ENCODE results near the gene ATXN3L. TPM values are rescaled to one million over a fixed set of nuclear protein-coding genes. Genes with fewer than 3 reads are reported as not detected.

ATXN3L gene
- total and polyA plus RNA-seq, 7 donors: not detected

- intact Hi-C loops (cut with DNase I): no loop called here
Measured at GRCh38 chrX:13338996-13339515, 19.2 kb upstream of the ATXN3L start.

GRCh38 chrX:13334491-13334890 lies 14.6 kb upstream of the ATXN3L start:
- intact Hi-C loops (cut with DNase I): no loop called here
- TF ChIP-seq CTCF (IDR thresholded peaks at IDR 0.05): no peak
- no peak for TF ChIP-seq POLR2A (IDR thresholded peaks at IDR 0.05)
- no peak for TF ChIP-seq EP300 (IDR thresholded peaks at IDR 0.05)
- no peak for TF ChIP-seq POLR2AphosphoS5 (IDR thresholded peaks at IDR 0.05)
- H3K36me3 ChIP-seq: no peaks in the 10 kb centered on the region

More at GRCh38 chrX:13338996-13339515, 19.2 kb upstream of the ATXN3L start:
- Histone ChIP-seq H3K27ac (no peak overlapping the region), H3K4me3 (no peak overlapping the region), H3K9me3 (no peaks in the 10 kb centered on the region), H3K27me3 (no peaks in the 10 kb centered on the region), H3K36me3 (no peaks in the 10 kb centered on the region), H3K4me1 (no peaks in the 10 kb centered on the region)
- DNase-seq: no peak
- no peak for TF ChIP-seq EP300 (IDR thresholded peaks at IDR 0.05)
- TF ChIP-seq POLR2A (IDR thresholded peaks at IDR 0.05): no peak
- TF ChIP-seq CTCF (IDR thresholded peaks at IDR 0.05): no peak
- no peak for TF ChIP-seq POLR2AphosphoS5 (IDR thresholded peaks at IDR 0.05)
- 58 to 82% methylated on average over 3 of the region's 3 CpGs for whole genome bisulfite sequencing, 2 donors

GRCh38 chrX:13330446-13330845 lies 10.6 kb upstream of the ATXN3L start:
- no peak overlapping the region for H3K27ac ChIP-seq
- no peaks in the 10 kb centered on the region for H3K36me3 ChIP-seq
- H3K9me3 ChIP-seq: peaks cover 0 to 7% (median 0%) of the 10 kb centered on the region in 4 donors
- DNase-seq: no peak
- WGBS, 2 donors: 93 to 98% methylated on average over 2 of the region's 2 CpGs
- no peak overlapping the region for H3K4me3 ChIP-seq
- intact Hi-C loops (cut with DNase I): no loop called here
- no peak for TF ChIP-seq POLR2A (IDR thresholded peaks at IDR 0.05)
- TF ChIP-seq EP300 (IDR thresholded peaks at IDR 0.05): no peak
- H3K27me3 ChIP-seq: no peaks in the 10 kb centered on the region
- H3K4me1 ChIP-seq: no peaks in the 10 kb centered on the region

More at GRCh38 chrX:13334491-13334890, 14.6 kb upstream of the ATXN3L start:
- WGBS, 2 donors: 82 to 94% methylated on average over 6 of the region's 6 CpGs
- Histone ChIP-seq H3K27ac (no peak overlapping the region), H3K27me3 (no peaks in the 10 kb centered on the region), H3K9me3 (peaks cover 0 to 7% (median 0%) of the 10 kb centered on the region in 4 donors), H3K4me3 (no peak overlapping the region), H3K4me1 (no peaks in the 10 kb centered on the region)
- no peak for DNase-seq

- Histone ChIP-seq H3K9me3 (peaks cover 0 to 4% (median 0%) of the 10 kb centered on the region in 4 donors), H3K4me3 (no peak overlapping the region), H3K27me3 (no peaks in the 10 kb centered on the region), H3K27ac (no peak overlapping the region), H3K4me1 (no peaks in the 10 kb centered on the region), H3K36me3 (no peaks in the 10 kb centered on the region)
- TF ChIP-seq EP300 (IDR thresholded peaks at IDR 0.05) (no peak), CTCF (IDR thresholded peaks at IDR 0.05) (no peak), POLR2A (IDR thresholded peaks at IDR 0.05) (no peak), POLR2AphosphoS5 (IDR thresholded peaks at IDR 0.05) (no peak)
- no peak for DNase-seq
- WGBS, 2 donors: 96 to 98% methylated on average over 8 of the region's 8 CpGs
- intact Hi-C loops (cut with DNase I): no loop called here
Measured at GRCh38 chrX:13327666-13328065, 7.8 kb upstream of the ATXN3L start.

- Histone ChIP-seq H3K9me3 (no peaks in the 10 kb centered on the region), H3K4me3 (no peak overlapping the region), H3K27ac (no peak overlapping the region), H3K27me3 (no peaks in the 10 kb centered on the region), H3K36me3 (no peaks in the 10 kb centered on the region), H3K4me1 (no peaks in the 10 kb centered on the region)
- TF ChIP-seq POLR2AphosphoS5 (IDR thresholded peaks at IDR 0.05): no peak
- intact Hi-C loops (cut with DNase I): no loop called here
- 86 to 94% methylated on average over 1 of the region's 1 CpG for WGBS, 2 donors
- DNase-seq: no peak
Measured at GRCh38 chrX:13323241-13323640, 3.4 kb upstream of the ATXN3L start.

GRCh38 chrX:13317366-13317765 lies 2.5 kb downstream of the ATXN3L start:
- no peak for DNase-seq
- H3K4me1 ChIP-seq: no peaks in the 10 kb centered on the region
- no peak overlapping the region for H3K4me3 ChIP-seq
- no peak for TF ChIP-seq CTCF (IDR thresholded peaks at IDR 0.05)
- TF ChIP-seq POLR2A (IDR thresholded peaks at IDR 0.05): no peak
- no peak for TF ChIP-seq EP300 (IDR thresholded peaks at IDR 0.05)
- TF ChIP-seq POLR2AphosphoS5 (IDR thresholded peaks at IDR 0.05): no peak
- intact Hi-C loops (cut with DNase I): no loop called here
- H3K36me3 ChIP-seq: no peaks in the 10 kb centered on the region
- no peaks in the 10 kb centered on the region for H3K27me3 ChIP-seq
- no peak overlapping the region for H3K27ac ChIP-seq
- 97 to 98% methylated on average over 6 of the region's 6 CpGs for WGBS, 2 donors
- no peaks in the 10 kb centered on the region for H3K9me3 ChIP-seq

Data from sigmoid colon (tissue), 7 donors.